ENCODE results near the gene STARD13.

DNA sequence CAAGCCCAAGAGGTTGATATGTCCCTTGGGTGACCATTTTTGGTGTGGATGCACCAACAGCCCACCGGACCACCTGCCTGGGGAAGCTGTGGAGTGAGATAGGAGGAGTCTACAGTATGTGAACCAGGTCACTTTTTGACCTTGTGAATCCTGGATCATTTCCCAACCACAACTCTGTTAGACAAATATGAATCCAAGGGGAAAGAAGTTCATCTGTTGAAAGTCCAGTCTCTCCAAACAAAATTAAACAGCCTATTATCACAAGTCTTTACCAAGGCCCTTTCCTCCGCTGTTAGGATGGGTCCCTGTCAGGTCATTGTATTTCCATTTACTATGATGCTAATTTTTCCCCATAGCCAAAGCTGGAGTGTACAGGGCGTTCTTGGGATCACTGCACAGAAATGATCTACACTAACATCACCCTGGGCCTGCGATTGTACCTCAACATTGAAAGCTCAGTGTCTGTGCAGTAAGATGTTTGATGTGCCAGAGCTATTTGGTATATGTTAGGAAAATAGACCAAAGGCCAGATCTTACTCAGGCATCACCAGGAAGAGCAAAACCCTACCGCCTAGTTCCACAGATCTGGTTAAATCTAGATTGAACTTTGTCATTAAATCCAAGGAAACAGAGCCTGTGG lies 117.1 kb downstream of the STARD13 start:
- no peak for TF ChIP-seq POLR2A (IDR thresholded peaks at IDR 0.05)
- TF ChIP-seq, protein P1, sequence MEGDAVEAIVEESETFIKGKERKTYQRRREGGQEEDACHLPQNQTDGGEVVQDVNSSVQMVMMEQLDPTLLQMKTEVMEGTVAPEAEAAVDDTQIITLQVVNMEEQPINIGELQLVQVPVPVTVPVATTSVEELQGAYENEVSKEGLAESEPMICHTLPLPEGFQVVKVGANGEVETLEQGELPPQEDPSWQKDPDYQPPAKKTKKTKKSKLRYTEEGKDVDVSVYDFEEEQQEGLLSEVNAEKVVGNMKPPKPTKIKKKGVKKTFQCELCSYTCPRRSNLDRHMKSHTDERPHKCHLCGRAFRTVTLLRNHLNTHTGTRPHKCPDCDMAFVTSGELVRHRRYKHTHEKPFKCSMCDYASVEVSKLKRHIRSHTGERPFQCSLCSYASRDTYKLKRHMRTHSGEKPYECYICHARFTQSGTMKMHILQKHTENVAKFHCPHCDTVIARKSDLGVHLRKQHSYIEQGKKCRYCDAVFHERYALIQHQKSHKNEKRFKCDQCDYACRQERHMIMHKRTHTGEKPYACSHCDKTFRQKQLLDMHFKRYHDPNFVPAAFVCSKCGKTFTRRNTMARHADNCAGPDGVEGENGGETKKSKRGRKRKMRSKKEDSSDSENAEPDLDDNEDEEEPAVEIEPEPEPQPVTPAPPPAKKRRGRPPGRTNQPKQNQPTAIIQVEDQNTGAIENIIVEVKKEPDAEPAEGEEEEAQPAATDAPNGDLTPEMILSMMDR (IDR thresholded peaks at IDR 0.05), result no peak
